Activated CD4-positive, alpha-beta memory T cell treated with anti-CD3 and anti-CD28 coated beads for 36 hours (primary cell): Measurements from ENCODE around the gene RGCC. TPM values are rescaled to one million over a fixed set of nuclear protein-coding genes. Genes with fewer than 3 reads are reported as not detected.

Experiments
- CTCF ChIA-PET: fragments of 350-600 bp; sonication (Branson Sonifier 250); formaldehyde crosslinking; loops from one replicate; lab custom pipeline; 2021; ENCODE audit warnings: antibody characterized with exemption, inconsistent platforms; lab: Charles Lee
- POLR2A ChIA-PET: fragments of 350-600 bp; sonication (Branson Sonifier 250); formaldehyde crosslinking; loops from one replicate; lab custom pipeline; 2021; ENCODE audit warnings: antibody characterized with exemption; lab: Charles Lee
- DNase-seq: peaks from one replicate; pipeline ENCODE4 v3.0.0-alpha.2; 2020
- H3K27ac Mint-ChIP-seq: one replicate; pipeline ENCODE4 v1.8.0; 2021; ENCODE audit warnings: mixed read lengths
- H3K27me3 Mint-ChIP-seq: one replicate; pipeline ENCODE4 v1.8.0; 2021; ENCODE audit warnings: mixed read lengths
- H3K36me3 Mint-ChIP-seq: one replicate; pipeline ENCODE4 v1.8.0; 2021; ENCODE audit warnings: mixed read lengths
- H3K4me1 Mint-ChIP-seq: one replicate; pipeline ENCODE4 v1.8.0; 2021; ENCODE audit warnings: low read depth, mixed read lengths
- H3K4me3 Mint-ChIP-seq: one replicate; pipeline ENCODE4 v1.8.0; 2021; ENCODE audit warnings: mild to moderate bottlenecking, mixed read lengths
- H3K9me3 Mint-ChIP-seq: one replicate; pipeline ENCODE4 v1.8.0; 2021; ENCODE audit warnings: mixed read lengths
- intact Hi-C: fragments of 100-400 bp; cut with micrococcal nuclease; formaldehyde crosslinking; loops from one replicate; pipeline ENCODE4 v1.15.1; 2023
- total RNA-seq, 2 experiments: library from RNA; stranded (reverse); gene quantifications; one replicate each; pipeline ENCODE4 v1.2.3, GENCODE V29; 2021

RGCC gene
- total RNA-seq, 2 experiments from 2014 or later: 94.8 to 96.8 TPM

DNA sequence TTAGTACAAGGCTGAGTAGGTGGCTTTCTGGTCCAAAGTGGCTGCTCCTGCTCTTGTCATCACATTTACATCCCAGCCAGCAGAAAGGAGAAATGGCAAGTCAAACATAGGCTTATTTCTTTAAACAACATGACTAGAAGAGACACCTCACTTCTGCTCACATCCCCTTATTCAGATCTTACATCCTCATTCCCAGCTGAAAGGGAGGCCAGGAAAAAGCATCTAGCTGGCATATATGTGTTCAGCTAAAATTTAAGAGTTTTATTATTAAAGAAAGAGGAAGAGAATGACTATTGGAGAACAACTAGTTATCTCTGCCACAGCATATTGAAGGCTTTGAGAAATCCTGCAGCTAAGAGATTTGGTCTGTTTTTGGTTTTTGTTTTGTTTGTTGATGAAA is 34.1 kb downstream of the RGCC start:
- H3K27ac Mint-ChIP-seq: no peak overlapping the region
- ChIA-PET CTCF (interaction anchor here (1.0 to 3.2 kb wide), 3 partner anchors 9 to 120 kb away, joined by 3 to 24 read pairs (median 3); partner anchors contain the start of gene RGCC), POLR2A (interaction anchor here (1.8 to 3.8 kb wide), 2 partner anchors 27 to 33 kb away, joined by 14 to 21 read pairs; partner anchors contain the start of gene RGCC)
- no peak for DNase-seq
- H3K4me3 Mint-ChIP-seq: no peak overlapping the region
- H3K9me3 Mint-ChIP-seq: peaks cover 2% of the 10 kb centered on the region
- no peaks in the 10 kb centered on the region for H3K27me3 Mint-ChIP-seq
- intact Hi-C loops: no loop called here
- peaks cover 62% of the 10 kb centered on the region for H3K4me1 Mint-ChIP-seq
- H3K36me3 Mint-ChIP-seq: peaks cover 1% of the 10 kb centered on the region

GRCh38 chr13:41492432-41493260 is 35.3 kb downstream of the RGCC start:
- intact Hi-C loops: loop anchor here (1.0 kb wide), 3 partner anchors 27 to 62 kb away; no protein-coding TSS in a partner anchor
- Mint-ChIP-seq H3K4me1 (peaks cover 74% of the 10 kb centered on the region), H3K9me3 (no peaks in the 10 kb centered on the region), H3K4me3 (peak overlapping the region; percentile 45), H3K27ac (peak overlapping the region; percentile 89), H3K36me3 (peaks cover 1% of the 10 kb centered on the region), H3K27me3 (no peaks in the 10 kb centered on the region)
- ChIA-PET POLR2A (interaction anchor here (0.7 to 3.8 kb wide), 6 partner anchors 22 to 219 kb away, joined by 3 to 21 read pairs (median 5); partner anchors contain the start of gene RGCC), CTCF (interaction anchor here (0.6 to 3.2 kb wide), 7 partner anchors 8 to 562 kb away, joined by 3 to 24 read pairs (median 3); partner anchors contain the start of gene RGCC)
- DNase-seq: peak; percentile 42

DNA sequence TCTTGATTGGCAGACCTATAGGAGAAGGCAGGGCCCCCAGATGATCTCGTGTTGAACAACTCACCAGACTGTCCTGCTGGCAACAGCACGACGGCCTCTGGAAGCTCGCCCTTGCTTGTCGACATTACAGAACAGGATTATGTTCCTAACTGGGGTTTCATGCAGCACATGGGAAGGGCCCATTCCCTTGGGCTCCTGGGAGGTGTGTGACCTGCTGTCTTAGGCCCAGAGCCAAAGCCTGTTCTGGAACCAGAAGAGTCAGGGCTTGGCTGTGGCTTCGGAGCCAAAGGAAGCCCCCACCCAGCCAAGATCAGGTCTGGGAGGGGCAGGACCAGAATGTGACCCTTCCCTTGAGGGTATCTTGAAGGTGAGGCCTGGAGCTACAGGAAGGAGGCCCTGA is 36.9 kb downstream of the RGCC start:
- H3K4me3 Mint-ChIP-seq: no peak overlapping the region

GRCh38 chr13:41495044-41495443 is 37.7 kb downstream of the RGCC start:
- CTCF ChIA-PET: no interaction called here
- peaks cover 1% of the 10 kb centered on the region for H3K36me3 Mint-ChIP-seq

More for the DNA sequence above, 36.9 kb downstream of the RGCC start:
- Mint-ChIP-seq H3K4me1 (peaks cover 78% of the 10 kb centered on the region), H3K36me3 (peaks cover 1% of the 10 kb centered on the region), H3K27me3 (no peaks in the 10 kb centered on the region), H3K27ac (peak overlapping the region; percentile 10), H3K9me3 (no peaks in the 10 kb centered on the region)
- ChIA-PET POLR2A (interaction anchor here (6.9 kb wide), 1 partner anchor 31 kb away, joined by 40 read pairs; no protein-coding TSS in a partner anchor), CTCF (interaction anchor here (0.7 to 3.2 kb wide), 2 partner anchors 10 to 35 kb away, joined by 3 to 24 read pairs; partner anchors contain the start of gene RGCC)
- DNase-seq: no peak
- intact Hi-C loops: no loop called here

GRCh38 chr13:41496420-41497234 is 39.3 kb downstream of the RGCC start:
- H3K4me3 Mint-ChIP-seq: no peak overlapping the region
- peak overlapping the region; percentile 24 for H3K27ac Mint-ChIP-seq
- H3K4me1 Mint-ChIP-seq: peaks cover 88% of the 10 kb centered on the region
- no peaks in the 10 kb centered on the region for H3K36me3 Mint-ChIP-seq
- CTCF ChIA-PET: interaction anchor here (1.6 to 2.6 kb wide), 2 partner anchors 27 to 37 kb away, joined by 5 to 10 read pairs; no protein-coding TSS in a partner anchor
- no peaks in the 10 kb centered on the region for H3K9me3 Mint-ChIP-seq
- POLR2A ChIA-PET: interaction anchor here (2.5 to 6.9 kb wide), 2 partner anchors 33 to 38 kb away, joined by 7 to 40 read pairs; no protein-coding TSS in a partner anchor
- no peaks in the 10 kb centered on the region for H3K27me3 Mint-ChIP-seq
- intact Hi-C loops: loop anchor here (1.0 to 5.0 kb wide), 3 partner anchors 31 to 901 kb away; no protein-coding TSS in a partner anchor
- no peak for DNase-seq

More at GRCh38 chr13:41495044-41495443, 37.7 kb downstream of the RGCC start:
- DNase-seq: no peak
- POLR2A ChIA-PET: interaction anchor here (6.9 kb wide), 1 partner anchor 31 kb away, joined by 40 read pairs; no protein-coding TSS in a partner anchor
- H3K4me1 Mint-ChIP-seq: peaks cover 84% of the 10 kb centered on the region
- no peaks in the 10 kb centered on the region for H3K9me3 Mint-ChIP-seq
- H3K4me3 Mint-ChIP-seq: no peak overlapping the region
- H3K27ac Mint-ChIP-seq: no peak overlapping the region
- H3K27me3 Mint-ChIP-seq: no peaks in the 10 kb centered on the region
- intact Hi-C loops: loop anchor here (5.0 kb wide), 1 partner anchor 902 kb away; no protein-coding TSS in a partner anchor

DNA sequence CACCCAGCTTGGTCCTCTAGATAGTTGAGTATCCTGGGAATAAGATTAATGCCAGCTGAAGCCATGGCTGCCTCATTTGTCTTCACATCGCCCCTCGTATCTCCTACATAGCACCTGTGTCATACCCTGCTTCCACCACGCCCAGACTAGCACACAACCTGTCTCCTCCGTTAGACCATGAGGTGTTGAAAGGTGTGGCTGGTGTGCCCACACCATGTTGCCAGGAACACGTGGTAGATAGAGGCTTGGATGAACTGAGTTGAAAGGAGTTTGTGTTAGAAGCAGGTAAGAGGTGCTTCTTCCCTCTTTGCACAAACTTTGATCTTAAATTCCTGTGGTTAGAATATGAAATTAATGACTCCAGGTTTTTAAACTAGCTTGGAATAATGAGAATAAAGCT is 40.1 kb downstream of the RGCC start:
- intact Hi-C loops: loop anchor here (1.0 to 5.0 kb wide), 3 partner anchors 32 to 900 kb away; no protein-coding TSS in a partner anchor
- H3K27me3 Mint-ChIP-seq: no peaks in the 10 kb centered on the region
- ChIA-PET POLR2A (interaction anchor here (0.6 to 6.9 kb wide), 3 partner anchors 34 to 40 kb away, joined by 3 to 40 read pairs (median 7); partner anchors contain the start of gene RGCC), CTCF (interaction anchor here (0.9 to 2.6 kb wide), 3 partner anchors 28 to 38 kb away, joined by 3 to 10 read pairs (median 5); no protein-coding TSS in a partner anchor)
- no peaks in the 10 kb centered on the region for H3K36me3 Mint-ChIP-seq
- H3K9me3 Mint-ChIP-seq: no peaks in the 10 kb centered on the region
- peaks cover 88% of the 10 kb centered on the region for H3K4me1 Mint-ChIP-seq
- DNase-seq: no peak
- H3K27ac Mint-ChIP-seq: peak overlapping the region; percentile 83
- H3K4me3 Mint-ChIP-seq: no peak overlapping the region

- Mint-ChIP-seq H3K9me3 (peaks cover 4% of the 10 kb centered on the region), H3K36me3 (no peaks in the 10 kb centered on the region), H3K4me1 (peaks cover 73% of the 10 kb centered on the region), H3K27me3 (no peaks in the 10 kb centered on the region), H3K4me3 (no peak overlapping the region), H3K27ac (no peak overlapping the region)
- POLR2A ChIA-PET: interaction anchor here (0.9 to 6.9 kb wide), 3 partner anchors 36 to 71 kb away, joined by 3 to 40 read pairs (median 4); no protein-coding TSS in a partner anchor
- intact Hi-C loops: loop anchor here (5.0 kb wide), 1 partner anchor 898 kb away; no protein-coding TSS in a partner anchor
- CTCF ChIA-PET: interaction anchor here (1.3 kb wide), 1 partner anchor 41 kb away, joined by 4 read pairs; no protein-coding TSS in a partner anchor
- no peak for DNase-seq
Observed at GRCh38 chr13:41499452-41499851, 42.1 kb downstream of the RGCC start.

GRCh38 chr13:41500511-41500910 is 43.2 kb downstream of the RGCC start:
- POLR2A ChIA-PET: interaction anchor here (6.9 kb wide), 1 partner anchor 37 kb away, joined by 40 read pairs; no protein-coding TSS in a partner anchor
- H3K36me3 Mint-ChIP-seq: no peaks in the 10 kb centered on the region

GRCh38 chr13:41501281-41501680 is 43.9 kb downstream of the RGCC start:
- DNase-seq: no peak
- Mint-ChIP-seq H3K4me3 (no peak overlapping the region), H3K27ac (no peak overlapping the region), H3K36me3 (no peaks in the 10 kb centered on the region), H3K4me1 (peaks cover 60% of the 10 kb centered on the region), H3K27me3 (no peaks in the 10 kb centered on the region), H3K9me3 (peaks cover 11% of the 10 kb centered on the region)
- CTCF ChIA-PET: interaction anchor here (1.3 kb wide), 1 partner anchor 9 kb away, joined by 3 read pairs; no protein-coding TSS in a partner anchor
- POLR2A ChIA-PET: interaction anchor here (6.9 kb wide), 1 partner anchor 38 kb away, joined by 40 read pairs; no protein-coding TSS in a partner anchor
- intact Hi-C loops: no loop called here

More at GRCh38 chr13:41500511-41500910, 43.2 kb downstream of the RGCC start:
- peaks cover 11% of the 10 kb centered on the region for H3K9me3 Mint-ChIP-seq
- intact Hi-C loops: no loop called here
- peak; percentile 69 for DNase-seq
- no peak overlapping the region for H3K4me3 Mint-ChIP-seq
- H3K4me1 Mint-ChIP-seq: peaks cover 66% of the 10 kb centered on the region
- H3K27me3 Mint-ChIP-seq: no peaks in the 10 kb centered on the region
- peak overlapping the region; percentile 52 for H3K27ac Mint-ChIP-seq
- CTCF ChIA-PET: interaction anchor here (0.7 to 1.3 kb wide), 2 partner anchors 9 to 87 kb away, joined by 3 read pairs; no protein-coding TSS in a partner anchor

GRCh38 chr13:41502031-41502430 is 44.7 kb downstream of the RGCC start:
- Mint-ChIP-seq H3K4me3 (no peak overlapping the region), H3K9me3 (peaks cover 11% of the 10 kb centered on the region), H3K27ac (no peak overlapping the region), H3K27me3 (no peaks in the 10 kb centered on the region), H3K4me1 (peaks cover 53% of the 10 kb centered on the region), H3K36me3 (no peaks in the 10 kb centered on the region)
- POLR2A ChIA-PET: no interaction called here
- CTCF ChIA-PET: interaction anchor here (0.6 kb wide), 1 partner anchor 191 kb away, joined by 3 read pairs; no protein-coding TSS in a partner anchor
- intact Hi-C loops: no loop called here
- DNase-seq: no peak
